GM12874 (cell line): ENCODE measurements around the gene WDR37.

Source experiments
- TF ChIP-seq, protein P1 (sequence below): IDR thresholded peaks from 2 replicates; pipeline ENCODE4 v1.5.1; 2011; ENCODE audit warnings: low read depth, mild to moderate bottlenecking, control low read depth, low read length, moderate library complexity; ENCODE audit not compliant: insufficient read depth

WDR37 gene

GRCh38 chr10:1151076-1152033, 95.2 kb downstream of the WDR37 start:
- TF ChIP-seq, protein P1, sequence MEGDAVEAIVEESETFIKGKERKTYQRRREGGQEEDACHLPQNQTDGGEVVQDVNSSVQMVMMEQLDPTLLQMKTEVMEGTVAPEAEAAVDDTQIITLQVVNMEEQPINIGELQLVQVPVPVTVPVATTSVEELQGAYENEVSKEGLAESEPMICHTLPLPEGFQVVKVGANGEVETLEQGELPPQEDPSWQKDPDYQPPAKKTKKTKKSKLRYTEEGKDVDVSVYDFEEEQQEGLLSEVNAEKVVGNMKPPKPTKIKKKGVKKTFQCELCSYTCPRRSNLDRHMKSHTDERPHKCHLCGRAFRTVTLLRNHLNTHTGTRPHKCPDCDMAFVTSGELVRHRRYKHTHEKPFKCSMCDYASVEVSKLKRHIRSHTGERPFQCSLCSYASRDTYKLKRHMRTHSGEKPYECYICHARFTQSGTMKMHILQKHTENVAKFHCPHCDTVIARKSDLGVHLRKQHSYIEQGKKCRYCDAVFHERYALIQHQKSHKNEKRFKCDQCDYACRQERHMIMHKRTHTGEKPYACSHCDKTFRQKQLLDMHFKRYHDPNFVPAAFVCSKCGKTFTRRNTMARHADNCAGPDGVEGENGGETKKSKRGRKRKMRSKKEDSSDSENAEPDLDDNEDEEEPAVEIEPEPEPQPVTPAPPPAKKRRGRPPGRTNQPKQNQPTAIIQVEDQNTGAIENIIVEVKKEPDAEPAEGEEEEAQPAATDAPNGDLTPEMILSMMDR = no peak

DNA sequence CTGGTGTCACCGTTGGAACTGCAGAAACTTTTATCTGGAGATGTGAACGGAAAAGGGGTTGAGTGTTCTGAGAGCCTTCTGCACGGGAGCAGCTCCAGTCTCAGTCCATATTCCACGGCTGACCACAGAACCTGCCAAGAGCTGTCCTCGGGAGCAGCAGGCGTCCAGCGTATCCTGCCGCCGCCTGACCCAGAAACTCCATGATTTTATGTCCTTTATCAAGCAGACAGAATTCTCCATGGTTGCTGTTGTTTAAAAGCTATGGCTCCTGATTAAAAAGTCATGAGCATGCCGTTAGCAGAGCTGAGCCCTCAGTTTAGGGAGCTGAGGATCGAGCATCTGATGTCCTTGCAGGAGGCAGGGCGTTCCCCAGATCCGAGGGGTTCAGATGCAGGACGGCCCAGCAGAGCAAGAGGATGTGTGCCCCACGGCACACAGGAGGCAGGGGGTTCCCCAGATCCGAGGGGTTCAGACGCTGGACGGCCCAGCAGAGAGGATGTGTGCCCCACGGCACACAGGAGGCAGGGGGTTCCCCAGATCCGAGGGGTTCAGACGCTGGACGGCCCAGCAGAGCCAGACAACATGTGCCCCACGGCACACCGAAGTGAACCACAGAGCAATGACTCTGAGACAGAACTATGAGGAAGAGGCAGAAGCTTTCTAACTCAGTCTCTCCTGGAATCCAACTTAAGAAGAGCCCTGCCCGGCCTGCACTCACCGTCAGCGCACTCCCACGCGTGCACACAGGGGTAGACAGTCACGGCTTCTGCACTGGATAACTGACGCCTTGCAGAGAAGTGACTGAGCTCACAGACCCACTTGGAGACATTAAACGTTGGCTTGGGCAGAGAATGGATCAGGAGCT, 96.4 kb downstream of the WDR37 start:
- TF ChIP-seq, protein P1 = no peak

DNA sequence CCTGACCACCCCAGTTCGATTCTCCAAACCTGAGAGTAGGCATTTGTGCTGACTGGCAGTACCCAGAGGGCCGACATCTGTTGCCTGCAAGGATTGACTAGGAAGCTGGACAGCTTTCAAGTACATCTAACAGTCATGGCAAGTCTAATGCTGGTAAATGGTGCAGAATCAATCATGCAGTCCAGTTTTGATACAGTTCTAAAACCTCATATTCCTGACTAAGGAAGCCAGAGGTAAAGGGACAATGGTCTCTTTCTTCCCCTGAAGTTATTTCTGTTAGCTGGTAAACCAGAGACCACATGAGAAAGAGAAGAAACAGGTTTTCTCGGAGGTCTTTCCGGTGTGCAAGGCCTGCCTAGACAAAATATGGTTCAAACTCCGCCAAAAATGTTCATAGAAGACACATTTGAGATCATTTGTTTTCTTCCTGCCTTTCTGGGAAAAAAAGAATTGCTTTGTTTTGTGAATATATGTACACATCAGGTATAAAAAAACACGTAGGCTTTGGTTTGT, 97.1 kb downstream of the WDR37 start:
- TF ChIP-seq, protein P1 = no peak

- TF ChIP-seq, protein P1 = no peak
Measured at GRCh38 chr10:1153805-1154351, 97.7 kb downstream of the WDR37 start.

DNA sequence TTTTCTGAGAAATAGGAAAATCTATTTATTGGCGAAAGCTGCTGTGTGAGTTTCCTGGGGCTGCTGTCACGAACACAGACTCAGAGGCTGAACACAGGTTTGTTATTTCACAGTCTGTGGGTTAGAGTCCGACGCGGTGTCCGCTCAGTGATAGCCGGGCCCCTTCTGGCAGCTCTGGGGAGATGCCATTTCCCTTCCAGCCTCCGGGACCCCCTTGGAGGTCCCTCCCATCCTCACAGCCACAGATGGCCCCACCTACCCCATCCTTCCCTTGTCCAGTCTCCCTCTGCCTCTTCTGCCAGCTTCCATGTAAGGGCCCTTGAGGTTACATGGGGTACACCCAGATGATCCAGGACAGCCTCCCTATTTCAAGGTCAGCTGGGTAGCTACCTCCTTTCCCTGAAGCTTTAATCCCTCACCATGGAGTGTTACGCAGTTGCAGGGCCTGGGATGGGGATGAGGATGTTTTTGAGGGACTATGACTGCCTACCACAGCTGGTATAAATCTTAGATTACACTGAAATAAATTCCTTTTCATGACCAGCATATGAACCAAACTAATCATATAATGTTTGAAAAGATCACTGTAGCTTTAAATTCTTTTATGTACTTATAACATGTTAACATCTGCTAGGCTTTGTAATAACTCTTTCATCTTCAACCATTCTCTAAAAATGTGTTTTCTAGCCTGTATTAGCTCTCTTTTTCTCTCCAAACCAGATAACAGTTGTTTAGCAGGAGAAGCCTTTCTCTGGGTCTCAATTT, 98.5 kb downstream of the WDR37 start:
- TF ChIP-seq, protein P1 = no peak

DNA sequence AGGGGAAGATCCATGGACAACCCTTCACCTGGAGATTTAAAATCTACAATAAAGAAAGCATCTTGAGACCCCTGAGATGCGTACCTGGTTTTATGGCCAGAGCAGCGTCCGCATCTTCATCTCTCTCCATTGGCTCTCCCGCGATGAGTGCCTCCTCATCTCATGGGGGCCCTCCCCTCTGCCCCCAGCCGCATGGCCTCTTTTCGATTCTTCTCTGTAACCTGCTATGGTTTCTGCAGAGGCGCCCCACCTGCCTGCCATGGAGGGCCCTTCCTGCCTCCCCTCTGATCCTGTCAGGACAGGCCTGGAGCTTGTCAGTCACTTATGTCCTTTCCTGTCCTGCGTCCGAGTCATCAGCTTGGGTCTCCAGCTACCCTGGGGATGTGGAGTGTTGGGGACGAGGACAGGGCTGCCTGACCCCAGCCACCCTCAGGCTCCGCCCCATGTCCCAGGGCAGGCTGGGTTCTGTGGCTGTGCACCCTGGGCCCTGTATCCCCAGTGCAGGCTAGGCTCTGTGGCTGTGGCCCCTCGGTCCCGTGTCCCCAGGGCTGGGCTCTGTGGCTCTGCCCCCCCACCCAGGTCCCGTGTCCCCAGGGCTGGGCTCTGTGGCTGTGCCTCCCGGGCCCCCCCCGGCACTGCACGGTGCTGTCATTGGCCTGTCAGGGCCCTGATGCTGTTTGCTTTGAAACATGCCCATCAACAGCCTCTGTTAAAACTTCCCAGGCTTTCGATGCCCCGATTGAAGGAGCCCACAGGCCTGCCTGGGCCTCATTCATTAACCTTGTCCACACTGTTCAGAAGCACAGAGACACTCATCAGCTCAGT, 99.8 kb downstream of the WDR37 start:
- TF ChIP-seq, protein P1 = no peak
